Peyer's patch (tissue), 4 donors: ENCODE measurements around the gene MYBPC2. TPM values are rescaled to one million over a fixed set of nuclear protein-coding genes. Genes with fewer than 3 reads are reported as not detected.
A peak's percentile ranks its signal among the peaks of the same experiment; 100 is the strongest.

Experiments
- DNase-seq, 3 donors: peaks; one replicate each; pipeline ENCODE4 v3.0.0-alpha.2; 2017 to 2019
- H3K27ac ChIP-seq, 4 donors: fragments of 200-600 bp; sonication (generic); one replicate each; pipeline ENCODE4 v1.5.1; 2016 to 2019
- H3K27me3 ChIP-seq, 2 donors: fragments of 200-600 bp; sonication (generic); one replicate each; pipeline ENCODE4 v1.5.1; 2019
- H3K36me3 ChIP-seq, 3 donors: fragments of 200-600 bp; sonication (generic); one replicate each; pipeline ENCODE4 v1.5.1; 2016 to 2019
- H3K4me1 ChIP-seq, 4 donors: fragments of 200-600 bp; sonication (generic); one replicate each; pipeline ENCODE4 v1.5.1; 2016 to 2019
- H3K4me3 ChIP-seq, 4 donors: fragments of 200-600 bp; sonication (generic); 1 replicate in 3 of 4; 2 replicates in 1 of 4; pipeline ENCODE4 v1.5.1; 2016 to 2019; ENCODE audit warnings: mild to moderate bottlenecking in 1 of 4
- H3K9me3 ChIP-seq, 4 donors: fragments of 200-600 bp; sonication (generic); one replicate each; pipeline ENCODE4 v1.5.1; 2016 to 2019; ENCODE audit warnings: mild to moderate bottlenecking in 1 of 4
- CTCF ChIP-seq, 6 experiments: fragments of 450-650 bp in 4 of 6; fragments of 200-600 bp in 2 of 6; sonication (generic) in 1 of 6; IDR thresholded peaks; one replicate each; pipeline ENCODE4 v1.5.1; 2017 to 2019; ENCODE audit warnings: antibody characterized with exemption in 6 of 6, mild to moderate bottlenecking in 3 of 6, moderate library complexity in 1 of 6
- POLR2A ChIP-seq, 2 donors: fragments of 450-650 bp; IDR thresholded peaks; one replicate each; pipeline ENCODE4 v1.5.1; 2017; ENCODE audit warnings: antibody characterized with exemption in 2 of 2, mild to moderate bottlenecking in 2 of 2, moderate library complexity in 2 of 2
- total RNA-seq, 4 donors: library from RNA; depleted of rRNA; stranded (reverse); fragments of >200 nt; gene quantifications; one replicate each; pipeline ENCODE4 v1.1.0, GENCODE V29; 2016

The MYBPC2 gene
- total RNA-seq, 4 donors from 2014 or later = not detected

- Histone ChIP-seq H3K4me1 (no peaks in the 10 kb centered on the region), H3K9me3 (no peaks in the 10 kb centered on the region), H3K27ac (no peak overlapping the region), H3K4me3 (no peak overlapping the region), H3K27me3 (no peaks in the 10 kb centered on the region), H3K36me3 (no peaks in the 10 kb centered on the region)
- no peak for TF ChIP-seq CTCF (IDR thresholded peaks at IDR 0.05)
- no peak for TF ChIP-seq POLR2A (IDR thresholded peaks at IDR 0.05)
- no peak for DNase-seq
Measured at GRCh38 chr19:50500753-50501151, 68.1 kb downstream of the MYBPC2 start.

GRCh38 chr19:50501186-50501567 lies 68.5 kb downstream of the MYBPC2 start:
- TF ChIP-seq POLR2A (IDR thresholded peaks at IDR 0.05) (no peak), CTCF (IDR thresholded peaks at IDR 0.05) (no peak)
- Histone ChIP-seq H3K36me3 (no peaks in the 10 kb centered on the region), H3K4me3 (no peak overlapping the region), H3K9me3 (no peaks in the 10 kb centered on the region), H3K27me3 (no peaks in the 10 kb centered on the region), H3K27ac (no peak overlapping the region), H3K4me1 (no peaks in the 10 kb centered on the region)
- DNase-seq = peak in 1 of 3 donors; percentile 49

GRCh38 chr19:50501568-50502475 lies 69.1 kb downstream of the MYBPC2 start:
- H3K9me3 ChIP-seq = no peaks in the 10 kb centered on the region
- TF ChIP-seq POLR2A (IDR thresholded peaks at IDR 0.05) (no peak), CTCF (IDR thresholded peaks at IDR 0.05) (no peak)
- no peak overlapping the region for H3K27ac ChIP-seq
- H3K27me3 ChIP-seq = no peaks in the 10 kb centered on the region
- no peak overlapping the region for H3K4me3 ChIP-seq
- H3K36me3 ChIP-seq = no peaks in the 10 kb centered on the region
- no peaks in the 10 kb centered on the region for H3K4me1 ChIP-seq
- DNase-seq = peak in 1 of 3 donors; percentile 41

- Histone ChIP-seq H3K27me3 (no peaks in the 10 kb centered on the region), H3K27ac (no peak overlapping the region), H3K36me3 (no peaks in the 10 kb centered on the region), H3K4me1 (peaks cover 0 to 8% (median 3%) of the 10 kb centered on the region in 4 donors), H3K4me3 (no peak overlapping the region), H3K9me3 (no peaks in the 10 kb centered on the region)
- peak in 1 of 3 donors; percentile 39 for DNase-seq
- TF ChIP-seq POLR2A (IDR thresholded peaks at IDR 0.05) (no peak), CTCF (IDR thresholded peaks at IDR 0.05) (no peak)
Measured at GRCh38 chr19:50505856-50506611, 73.3 kb downstream of the MYBPC2 start.

- Histone ChIP-seq H3K9me3 (no peaks in the 10 kb centered on the region), H3K27me3 (no peaks in the 10 kb centered on the region), H3K27ac (no peak overlapping the region), H3K36me3 (no peaks in the 10 kb centered on the region), H3K4me3 (no peak overlapping the region), H3K4me1 (peaks cover 0 to 8% (median 3%) of the 10 kb centered on the region in 4 donors)
- TF ChIP-seq POLR2A (IDR thresholded peaks at IDR 0.05) (no peak), CTCF (IDR thresholded peaks at IDR 0.05) (no peak)
- peak in 1 of 3 donors; percentile 20 for DNase-seq
Measured at GRCh38 chr19:50506700-50507099, 74.0 kb downstream of the MYBPC2 start.
